Stimulated activated memory B cell treated with anti-CD40 and anti-IgM and Interleukin-4, amounts not matched to agents 10 μg/mL and 1 μg/mL and 100 μg/mL, for 72 hours (primary cell): ENCODE results near the gene TRIO.

Source experiments
- ATAC-seq: fragments of 150-1000 bp; cut with Tn5 transposase; 2 replicates; pipeline ENCODE4 v1.10.0; 2021
- H3K27ac Mint-ChIP-seq: one replicate; pipeline ENCODE4 v1.8.0; 2022; ENCODE audit warnings: mild to moderate bottlenecking, mixed read lengths
- H3K27me3 Mint-ChIP-seq: one replicate; pipeline ENCODE4 v1.8.0; 2022; ENCODE audit warnings: mixed read lengths
- H3K36me3 Mint-ChIP-seq: one replicate; pipeline ENCODE4 v1.8.0; 2022; ENCODE audit warnings: mixed read lengths
- H3K4me1 Mint-ChIP-seq: one replicate; pipeline ENCODE4 v1.8.0; 2022; ENCODE audit warnings: mixed read lengths
- H3K4me3 Mint-ChIP-seq: one replicate; pipeline ENCODE4 v1.8.0; 2022; ENCODE audit warnings: mild to moderate bottlenecking, moderate library complexity, mixed read lengths
- H3K9me3 Mint-ChIP-seq: one replicate; pipeline ENCODE4 v1.8.0; 2022; ENCODE audit warnings: mixed read lengths

The TRIO gene

DNA sequence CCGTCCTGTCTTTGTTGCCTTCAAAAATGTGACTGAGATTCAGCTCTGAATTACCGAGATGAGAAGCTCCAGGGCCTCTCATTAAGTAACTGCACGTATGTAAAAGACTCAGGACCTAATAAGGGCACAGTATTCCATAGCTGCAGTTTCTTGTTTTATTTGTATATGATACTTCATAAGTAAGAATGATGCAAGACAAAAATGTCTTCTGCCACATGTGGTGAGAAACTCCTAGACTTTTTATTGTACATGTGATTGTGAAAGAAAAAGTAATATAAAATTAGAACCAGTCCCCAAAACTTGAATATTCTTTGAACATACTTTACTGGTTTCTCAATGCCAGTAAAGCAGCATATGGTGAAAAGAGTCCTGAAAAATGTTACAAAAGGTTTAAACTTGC is 328.4 kb downstream of the TRIO start:
- Mint-ChIP-seq H3K36me3 (peaks cover 60% of the 10 kb centered on the region), H3K27me3 (no peaks in the 10 kb centered on the region), H3K4me3 (no peak overlapping the region), H3K9me3 (no peaks in the 10 kb centered on the region), H3K27ac (no peak overlapping the region), H3K4me1 (no peaks in the 10 kb centered on the region)
- no peak for ATAC-seq

GRCh38 chr5:14472986-14473567 is 329.9 kb downstream of the TRIO start:
- H3K27ac Mint-ChIP-seq, result no peak overlapping the region
- no peak for ATAC-seq
- H3K27me3 Mint-ChIP-seq, result no peaks in the 10 kb centered on the region
- no peak overlapping the region for H3K4me3 Mint-ChIP-seq
- H3K36me3 Mint-ChIP-seq, result peaks cover 64% of the 10 kb centered on the region
- no peaks in the 10 kb centered on the region for H3K4me1 Mint-ChIP-seq
- no peaks in the 10 kb centered on the region for H3K9me3 Mint-ChIP-seq

GRCh38 chr5:14475045-14475444 is 331.9 kb downstream of the TRIO start:
- H3K36me3 Mint-ChIP-seq, result peaks cover 61% of the 10 kb centered on the region
- no peak overlapping the region for H3K4me3 Mint-ChIP-seq
- no peak for ATAC-seq
- H3K27ac Mint-ChIP-seq, result no peak overlapping the region
- no peaks in the 10 kb centered on the region for H3K4me1 Mint-ChIP-seq
- no peaks in the 10 kb centered on the region for H3K27me3 Mint-ChIP-seq
- no peaks in the 10 kb centered on the region for H3K9me3 Mint-ChIP-seq

DNA sequence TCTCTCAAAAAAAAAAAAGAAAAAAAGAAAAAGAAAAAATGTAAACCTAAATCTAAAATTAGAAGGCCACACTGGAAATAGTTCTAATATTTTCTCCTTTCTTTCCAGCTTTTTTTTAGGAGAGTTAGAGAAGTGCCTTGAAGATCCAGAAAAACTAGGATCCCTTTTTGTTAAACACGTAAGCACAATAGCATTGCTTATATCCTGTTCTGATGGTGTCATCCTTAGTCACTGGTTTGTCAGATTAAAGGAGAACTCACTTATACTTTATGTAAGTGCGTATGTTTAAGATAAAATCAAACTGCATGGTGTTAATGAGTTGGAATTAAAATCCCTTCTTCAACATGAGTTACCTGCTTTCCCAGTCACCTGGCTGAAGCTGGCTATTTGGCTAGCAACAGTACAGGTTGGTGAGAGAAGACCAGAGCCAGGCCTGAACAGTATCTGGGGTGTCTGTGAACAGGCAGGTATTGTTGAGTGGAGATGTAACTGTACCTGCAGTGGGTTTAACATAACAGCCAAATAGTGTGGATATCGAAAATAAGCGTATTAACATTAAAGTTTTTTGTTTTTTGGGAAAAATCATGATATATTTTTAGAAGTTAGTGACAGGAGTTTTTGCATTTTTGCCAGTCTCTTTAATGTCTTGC is 333.8 kb downstream of the TRIO start:
- ATAC-seq, result no peak
- H3K27ac Mint-ChIP-seq, result no peak overlapping the region
- H3K4me1 Mint-ChIP-seq, result no peaks in the 10 kb centered on the region
- H3K4me3 Mint-ChIP-seq, result no peak overlapping the region
- no peaks in the 10 kb centered on the region for H3K27me3 Mint-ChIP-seq
- H3K36me3 Mint-ChIP-seq, result peaks cover 62% of the 10 kb centered on the region
- no peaks in the 10 kb centered on the region for H3K9me3 Mint-ChIP-seq

- H3K27me3 Mint-ChIP-seq, result no peaks in the 10 kb centered on the region
- no peak for ATAC-seq
- no peak overlapping the region for H3K4me3 Mint-ChIP-seq
Observed at GRCh38 chr5:14479143-14479696, 336.1 kb downstream of the TRIO start.

GRCh38 chr5:14481349-14481748 is 338.2 kb downstream of the TRIO start:
- Mint-ChIP-seq H3K27ac (no peak overlapping the region), H3K9me3 (no peaks in the 10 kb centered on the region), H3K4me1 (no peaks in the 10 kb centered on the region), H3K4me3 (no peak overlapping the region), H3K27me3 (no peaks in the 10 kb centered on the region), H3K36me3 (peaks cover 77% of the 10 kb centered on the region)
- ATAC-seq, result no peak

More at GRCh38 chr5:14479143-14479696, 336.1 kb downstream of the TRIO start:
- no peaks in the 10 kb centered on the region for H3K9me3 Mint-ChIP-seq
- H3K36me3 Mint-ChIP-seq, result peaks cover 69% of the 10 kb centered on the region
- H3K4me1 Mint-ChIP-seq, result no peaks in the 10 kb centered on the region
- H3K27ac Mint-ChIP-seq, result no peak overlapping the region

- H3K9me3 Mint-ChIP-seq, result no peaks in the 10 kb centered on the region
- H3K4me3 Mint-ChIP-seq, result no peak overlapping the region
- no peaks in the 10 kb centered on the region for H3K4me1 Mint-ChIP-seq
- ATAC-seq, result no peak
- no peak overlapping the region for H3K27ac Mint-ChIP-seq
- no peaks in the 10 kb centered on the region for H3K27me3 Mint-ChIP-seq
- peaks cover 75% of the 10 kb centered on the region for H3K36me3 Mint-ChIP-seq
Observed at GRCh38 chr5:14482085-14482484, 338.9 kb downstream of the TRIO start.

GRCh38 chr5:14483504-14484157 is 340.5 kb downstream of the TRIO start:
- no peaks in the 10 kb centered on the region for H3K27me3 Mint-ChIP-seq
- H3K36me3 Mint-ChIP-seq, result peaks cover 74% of the 10 kb centered on the region
- no peak for ATAC-seq
- no peak overlapping the region for H3K4me3 Mint-ChIP-seq
- no peak overlapping the region for H3K27ac Mint-ChIP-seq
- H3K4me1 Mint-ChIP-seq, result no peaks in the 10 kb centered on the region
- no peaks in the 10 kb centered on the region for H3K9me3 Mint-ChIP-seq

GRCh38 chr5:14486486-14486885 is 343.3 kb downstream of the TRIO start:
- no peak overlapping the region for H3K27ac Mint-ChIP-seq
- peaks cover 72% of the 10 kb centered on the region for H3K36me3 Mint-ChIP-seq
- no peaks in the 10 kb centered on the region for H3K27me3 Mint-ChIP-seq
- H3K4me3 Mint-ChIP-seq, result no peak overlapping the region
- no peaks in the 10 kb centered on the region for H3K4me1 Mint-ChIP-seq
- no peaks in the 10 kb centered on the region for H3K9me3 Mint-ChIP-seq
- ATAC-seq, result no peak

DNA sequence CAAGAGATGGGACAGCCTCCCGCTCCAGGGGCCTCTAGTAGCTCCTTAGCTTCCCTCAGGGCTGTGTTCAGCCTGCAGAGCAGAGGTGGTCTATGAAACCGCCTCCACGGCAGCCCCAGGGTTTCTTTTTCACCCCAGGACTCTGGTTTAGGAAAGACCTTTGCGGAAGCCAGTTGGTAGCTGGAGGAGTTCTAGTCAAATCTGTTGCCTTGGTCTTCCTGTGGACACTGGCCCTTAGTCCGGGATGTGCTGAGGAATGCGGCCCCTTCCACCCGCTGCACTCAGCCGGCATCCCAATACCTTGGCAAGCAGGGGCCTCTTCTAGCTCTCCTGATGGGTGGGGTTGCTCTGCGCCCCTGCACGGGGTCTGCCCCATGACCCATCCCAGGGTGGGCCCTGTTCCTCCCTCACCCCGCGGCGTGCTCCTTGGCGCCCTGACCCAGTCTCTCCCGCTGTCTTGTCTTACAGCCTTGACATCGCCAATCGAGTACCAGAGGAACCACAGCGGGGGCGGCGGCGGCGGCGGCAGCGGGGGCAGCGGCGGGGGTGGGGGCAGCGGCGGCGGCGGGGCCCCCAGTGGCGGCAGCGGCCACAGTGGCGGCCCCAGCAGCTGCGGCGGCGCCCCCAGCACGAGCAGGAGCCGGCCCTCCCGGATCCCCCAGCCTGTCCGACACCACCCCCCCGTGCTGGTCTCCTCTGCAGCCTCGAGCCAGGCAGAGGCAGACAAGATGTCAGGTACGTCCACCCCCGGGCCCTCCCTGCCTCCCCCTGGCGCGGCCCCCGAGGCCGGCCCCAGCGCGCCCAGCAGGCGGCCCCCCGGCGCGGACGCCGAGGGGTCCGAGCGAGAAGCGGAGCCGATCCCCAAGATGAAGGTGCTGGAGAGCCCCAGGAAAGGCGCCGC is 344.1 kb downstream of the TRIO start:
- H3K4me1 Mint-ChIP-seq, result no peaks in the 10 kb centered on the region
- no peak overlapping the region for H3K27ac Mint-ChIP-seq
- no peaks in the 10 kb centered on the region for H3K9me3 Mint-ChIP-seq
- no peak overlapping the region for H3K4me3 Mint-ChIP-seq
- peak; percentile 56 for ATAC-seq
- H3K36me3 Mint-ChIP-seq, result peaks cover 73% of the 10 kb centered on the region
- H3K27me3 Mint-ChIP-seq, result no peaks in the 10 kb centered on the region

- no peaks in the 10 kb centered on the region for H3K27me3 Mint-ChIP-seq
- H3K4me1 Mint-ChIP-seq, result no peaks in the 10 kb centered on the region
- H3K36me3 Mint-ChIP-seq, result peaks cover 74% of the 10 kb centered on the region
- H3K27ac Mint-ChIP-seq, result no peak overlapping the region
- no peaks in the 10 kb centered on the region for H3K9me3 Mint-ChIP-seq
- no peak for ATAC-seq
- H3K4me3 Mint-ChIP-seq, result no peak overlapping the region
Observed at GRCh38 chr5:14487897-14488570, 344.9 kb downstream of the TRIO start.

DNA sequence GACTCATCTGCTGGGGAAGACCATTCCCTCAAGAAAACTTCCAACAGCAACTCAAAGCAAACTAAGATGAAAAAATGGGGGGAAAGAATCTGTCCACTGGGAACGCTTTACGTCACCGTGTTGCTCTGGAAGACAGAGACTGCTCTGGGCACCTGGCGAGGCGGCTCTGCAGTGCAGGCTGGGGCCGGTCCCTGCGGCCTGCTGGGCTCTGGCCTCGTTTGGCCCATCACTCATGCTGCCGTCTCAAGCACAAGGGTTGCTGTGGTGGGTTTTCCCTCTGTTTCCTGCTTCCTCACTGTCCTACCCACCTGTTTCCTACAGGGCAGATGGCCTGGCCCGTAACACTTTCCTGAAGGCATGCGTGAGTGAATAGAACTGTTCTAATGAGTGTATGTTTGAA is 345.6 kb downstream of the TRIO start:
- Mint-ChIP-seq H3K4me3 (no peak overlapping the region), H3K36me3 (peaks cover 76% of the 10 kb centered on the region), H3K4me1 (no peaks in the 10 kb centered on the region), H3K27ac (no peak overlapping the region), H3K9me3 (no peaks in the 10 kb centered on the region), H3K27me3 (no peaks in the 10 kb centered on the region)
- ATAC-seq, result no peak

DNA sequence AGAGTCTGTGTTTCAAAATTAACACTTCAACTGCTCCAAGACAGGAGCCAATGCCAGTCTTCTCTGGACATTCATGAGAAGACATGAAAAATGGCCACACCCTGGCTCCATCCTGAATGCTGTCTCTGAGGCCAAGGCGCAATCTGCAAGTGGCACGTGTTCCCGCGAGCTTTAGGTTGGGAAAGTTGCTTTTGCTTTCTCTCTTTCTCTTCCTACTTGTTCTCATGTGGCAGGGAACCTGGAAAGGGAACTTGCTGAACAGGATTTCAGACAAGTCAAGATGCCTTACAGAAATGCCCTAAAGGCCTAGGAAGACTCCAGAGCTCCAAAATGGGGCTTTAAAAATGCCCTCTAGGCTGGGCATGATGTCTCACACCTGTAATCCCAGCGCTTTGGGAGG is 346.5 kb downstream of the TRIO start:
- no peak for ATAC-seq
- H3K9me3 Mint-ChIP-seq, result no peaks in the 10 kb centered on the region
- no peaks in the 10 kb centered on the region for H3K27me3 Mint-ChIP-seq
- peaks cover 72% of the 10 kb centered on the region for H3K36me3 Mint-ChIP-seq
- no peak overlapping the region for H3K27ac Mint-ChIP-seq
- H3K4me1 Mint-ChIP-seq, result no peaks in the 10 kb centered on the region
- no peak overlapping the region for H3K4me3 Mint-ChIP-seq

- Mint-ChIP-seq H3K4me1 (no peaks in the 10 kb centered on the region), H3K36me3 (peaks cover 72% of the 10 kb centered on the region), H3K9me3 (no peaks in the 10 kb centered on the region), H3K27ac (no peak overlapping the region), H3K4me3 (no peak overlapping the region), H3K27me3 (no peaks in the 10 kb centered on the region)
- no peak for ATAC-seq
Observed at GRCh38 chr5:14490309-14490711, 347.2 kb downstream of the TRIO start.
